RWPE1 (cell line): ENCODE data around the gene C16orf78.

ENCODE experiments used
- CTCF ChIA-PET: fragments of 350-600 bp; sonication (Branson Sonifier 250); formaldehyde crosslinking; extraction: SDS; loops from one replicate; lab custom pipeline; 2021; lab: Yijun Ruan, JAX
- POLR2A ChIA-PET: fragments of 400-600 bp; formaldehyde crosslinking; extraction: SDS; loops from one replicate; lab custom pipeline; 2020; ENCODE audit warnings: antibody characterized with exemption; ENCODE audit not compliant: low non-redundant PET; lab: Yijun Ruan, JAX
- DNase-seq: peaks from one replicate; pipeline ENCODE4 v3.0.0; 2012; ENCODE audit warnings: low spot score
- H3K27ac ChIP-seq: fragments of 450-650 bp; 2 replicates; pipeline ENCODE4 v1.5.1; 2017
- TF ChIP-seq, protein P1 (sequence below): fragments of 450-650 bp; conservative IDR thresholded peaks from 2 replicates; pipeline ENCODE4 v1.5.1; 2017; ENCODE audit warnings: low read depth, mild to moderate bottlenecking

Gene C16orf78

DNA sequence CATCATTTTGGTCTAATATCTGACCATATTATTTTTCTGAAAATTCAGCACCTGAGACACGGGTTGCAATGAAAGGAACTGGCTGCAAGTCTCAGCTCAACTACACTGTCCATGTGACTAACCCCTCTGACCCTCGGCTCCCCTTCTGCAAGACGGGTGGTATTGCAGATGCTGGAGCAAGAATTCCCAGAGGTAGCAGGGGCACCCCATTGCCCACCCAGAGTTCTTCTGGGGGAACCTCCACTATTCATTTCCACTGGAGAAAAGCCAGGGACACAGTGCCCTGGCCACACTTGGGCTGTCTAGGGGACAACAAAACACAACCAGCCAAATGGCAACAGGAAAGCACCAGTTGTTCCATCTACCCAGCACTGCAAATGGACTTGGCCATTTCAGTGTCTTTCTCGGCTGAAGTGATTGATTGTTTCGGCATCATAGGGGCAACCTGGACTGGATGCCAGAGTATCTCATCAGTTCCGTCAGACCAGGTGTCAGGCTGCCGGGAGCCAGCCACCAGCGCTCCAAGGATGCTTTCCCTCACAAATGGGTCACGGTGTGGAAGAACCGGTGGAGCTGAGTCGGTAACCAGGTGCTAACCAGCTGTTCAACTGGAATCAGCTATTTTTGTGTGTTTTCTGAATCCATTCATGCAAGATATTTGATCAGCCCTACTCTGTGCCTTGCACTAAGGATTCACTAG lies 58.1 kb downstream of the C16orf78 start:
- CTCF ChIA-PET, result interaction anchor here (0.6 kb wide), 1 partner anchor 1618 kb away, joined by 3 read pairs; no protein-coding TSS in a partner anchor
- POLR2A ChIA-PET, result no interaction called here
- no peak for DNase-seq
- H3K27ac ChIP-seq, result no peak overlapping the region
- TF ChIP-seq, protein P1, sequence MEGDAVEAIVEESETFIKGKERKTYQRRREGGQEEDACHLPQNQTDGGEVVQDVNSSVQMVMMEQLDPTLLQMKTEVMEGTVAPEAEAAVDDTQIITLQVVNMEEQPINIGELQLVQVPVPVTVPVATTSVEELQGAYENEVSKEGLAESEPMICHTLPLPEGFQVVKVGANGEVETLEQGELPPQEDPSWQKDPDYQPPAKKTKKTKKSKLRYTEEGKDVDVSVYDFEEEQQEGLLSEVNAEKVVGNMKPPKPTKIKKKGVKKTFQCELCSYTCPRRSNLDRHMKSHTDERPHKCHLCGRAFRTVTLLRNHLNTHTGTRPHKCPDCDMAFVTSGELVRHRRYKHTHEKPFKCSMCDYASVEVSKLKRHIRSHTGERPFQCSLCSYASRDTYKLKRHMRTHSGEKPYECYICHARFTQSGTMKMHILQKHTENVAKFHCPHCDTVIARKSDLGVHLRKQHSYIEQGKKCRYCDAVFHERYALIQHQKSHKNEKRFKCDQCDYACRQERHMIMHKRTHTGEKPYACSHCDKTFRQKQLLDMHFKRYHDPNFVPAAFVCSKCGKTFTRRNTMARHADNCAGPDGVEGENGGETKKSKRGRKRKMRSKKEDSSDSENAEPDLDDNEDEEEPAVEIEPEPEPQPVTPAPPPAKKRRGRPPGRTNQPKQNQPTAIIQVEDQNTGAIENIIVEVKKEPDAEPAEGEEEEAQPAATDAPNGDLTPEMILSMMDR, result no peak

DNA sequence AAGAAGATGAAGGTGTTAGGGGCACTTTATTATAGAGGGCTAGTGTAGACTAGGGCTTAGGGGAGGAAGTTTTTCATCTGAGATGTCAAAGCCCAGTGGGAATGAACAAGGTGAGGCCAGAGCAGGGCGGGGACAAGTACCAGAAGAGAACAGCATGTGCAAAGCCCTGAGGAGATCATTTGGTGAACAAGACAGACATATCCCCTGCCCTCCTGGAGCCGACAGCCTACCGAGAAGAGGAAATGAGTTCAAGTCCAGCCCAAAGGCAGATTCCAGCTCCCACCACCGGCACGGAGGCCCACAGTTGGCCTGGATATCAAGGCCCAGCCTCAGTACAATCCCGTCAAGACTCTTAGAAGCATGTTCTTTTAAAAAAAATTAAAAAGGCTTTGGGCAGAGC lies 61.1 kb downstream of the C16orf78 start:
- no peak overlapping the region for H3K27ac ChIP-seq
- DNase-seq, result no peak
- CTCF ChIA-PET, result no interaction called here
- TF ChIP-seq, protein P1, result no peak
- POLR2A ChIA-PET, result no interaction called here

DNA sequence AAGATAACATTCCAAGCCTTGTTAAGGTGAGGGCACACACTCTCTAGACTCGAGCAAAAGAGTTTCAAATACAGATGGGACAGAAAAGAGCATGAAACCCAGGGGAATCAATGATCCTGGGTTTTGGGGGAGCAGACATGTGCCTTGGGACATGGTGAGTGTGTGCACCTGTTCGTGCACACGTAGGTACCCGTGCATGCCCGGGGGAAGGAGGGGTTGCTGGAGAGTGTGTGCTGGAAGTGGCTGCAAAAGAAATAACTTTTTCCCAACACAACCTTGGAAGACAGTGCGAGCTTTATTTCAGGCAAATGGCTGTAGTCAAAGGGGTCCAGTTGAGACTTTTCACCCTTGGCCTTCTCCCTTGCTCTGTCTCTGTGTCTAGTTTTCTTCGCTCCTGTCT lies 62.6 kb downstream of the C16orf78 start:
- POLR2A ChIA-PET, result no interaction called here
- no peak for DNase-seq
- CTCF ChIA-PET, result interaction anchor here (0.5 kb wide), 1 partner anchor 28 kb away, joined by 3 read pairs; no protein-coding TSS in a partner anchor
- TF ChIP-seq, protein P1, result no peak
- H3K27ac ChIP-seq, result no peak overlapping the region

DNA sequence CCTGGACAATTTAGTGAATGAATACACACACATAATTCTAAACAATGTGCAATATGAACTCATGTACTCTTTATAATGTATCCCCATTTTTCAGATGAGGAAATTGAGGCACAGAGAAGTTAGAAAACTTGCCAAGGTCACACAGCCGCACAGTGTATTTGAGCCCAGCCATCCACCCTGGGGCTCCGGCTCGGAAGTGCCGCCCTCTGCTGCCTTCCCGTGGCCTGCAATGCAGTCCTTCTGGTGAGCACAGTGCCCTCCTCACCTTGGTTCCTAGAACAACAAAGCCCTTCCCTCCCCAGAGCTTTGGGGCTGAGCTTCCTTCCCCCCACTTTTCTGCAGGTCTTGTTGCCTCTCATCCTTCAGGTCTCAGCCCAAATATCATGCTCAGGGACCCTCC lies 63.7 kb downstream of the C16orf78 start:
- no peak overlapping the region for H3K27ac ChIP-seq
- no peak for DNase-seq
- CTCF ChIA-PET, result interaction anchor here (0.7 kb wide), 1 partner anchor 729 kb away, joined by 3 read pairs; no protein-coding TSS in a partner anchor
- POLR2A ChIA-PET, result no interaction called here
- TF ChIP-seq, protein P1, result no peak

DNA sequence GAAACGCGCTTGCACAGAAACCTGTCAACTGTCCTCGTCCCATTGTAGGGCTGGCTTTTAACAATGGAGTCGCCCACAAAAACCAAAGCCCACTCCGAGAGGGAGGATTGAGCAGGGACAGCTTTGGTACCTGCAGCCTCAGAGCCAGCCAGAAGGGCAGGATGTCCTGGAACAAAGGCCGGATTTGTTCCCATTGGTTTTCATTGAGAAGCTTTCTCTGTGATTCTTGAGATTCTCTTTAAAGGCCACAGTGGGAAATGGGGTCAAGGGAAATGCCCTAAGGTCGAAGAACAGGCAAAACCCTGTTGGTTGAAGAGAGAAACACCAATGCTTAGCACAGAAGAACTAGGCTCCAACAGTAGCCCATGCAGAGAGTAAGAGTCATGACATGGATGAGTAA lies 65.4 kb downstream of the C16orf78 start:
- H3K27ac ChIP-seq, result no peak overlapping the region
- POLR2A ChIA-PET, result no interaction called here
- no peak for DNase-seq
- TF ChIP-seq, protein P1, result no peak
- CTCF ChIA-PET, result no interaction called here

GRCh38 chr16:49439676-49440075 lies 66.1 kb downstream of the C16orf78 start:
- TF ChIP-seq, protein P1, result no peak
- no peak overlapping the region for H3K27ac ChIP-seq
- DNase-seq, result no peak
- ChIA-PET POLR2A (no interaction called here), CTCF (no interaction called here)
